NCI-H1105 (cell line): ENCODE measurements around the gene CLSTN2.

Experiments
- DNase-seq: peaks from one replicate; lab custom pipeline; 2025; lab: John Stamatoyannopoulos, UW

CLSTN2 gene

GRCh38 chr3:140546649-140547048 is 611.7 kb downstream of the CLSTN2 start:
- DNase-seq: no peak

DNA sequence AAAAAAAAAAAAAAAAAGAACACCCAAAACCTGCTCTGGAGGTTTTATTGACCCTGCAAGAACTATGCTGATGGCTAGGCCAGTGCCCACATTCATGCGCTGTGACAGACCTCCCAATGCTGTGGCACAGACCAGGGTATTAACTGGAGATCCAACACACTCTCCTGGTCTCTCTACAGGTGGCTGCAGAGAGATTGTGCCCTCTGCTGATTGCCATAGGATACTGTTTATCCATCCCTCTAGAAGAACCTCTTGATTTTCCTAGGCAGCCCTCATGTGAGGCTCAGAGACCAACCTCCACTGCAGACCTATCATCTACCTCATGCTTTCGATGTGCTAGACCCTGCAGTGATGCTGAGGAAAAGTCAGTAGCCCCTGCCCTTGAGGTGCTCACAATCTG is 617.4 kb downstream of the CLSTN2 start:
- DNase-seq: no peak

GRCh38 chr3:140552898-140553297 is 617.9 kb downstream of the CLSTN2 start:
- DNase-seq: no peak

GRCh38 chr3:140553591-140553990 is 618.6 kb downstream of the CLSTN2 start:
- no peak for DNase-seq

DNA sequence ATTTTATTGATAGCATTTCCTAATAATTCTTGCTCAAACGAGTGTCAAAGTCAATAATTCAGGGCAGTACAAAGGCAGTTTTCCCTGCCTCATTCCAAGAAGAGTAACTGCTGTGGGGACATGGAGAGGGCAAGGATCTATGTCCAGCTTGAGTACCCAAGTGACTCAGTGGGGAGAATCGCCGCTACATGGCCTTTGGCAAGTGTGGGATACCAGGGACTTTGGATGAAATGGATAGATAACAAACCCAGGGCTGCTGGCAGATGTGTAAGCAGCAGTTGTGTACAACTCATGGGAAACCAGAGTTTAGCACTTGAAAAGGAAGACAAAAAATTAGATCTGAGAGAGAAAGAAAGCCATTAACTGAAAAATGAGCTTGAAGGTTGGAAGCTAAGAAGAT is 620.7 kb downstream of the CLSTN2 start:
- DNase-seq: no peak

DNA sequence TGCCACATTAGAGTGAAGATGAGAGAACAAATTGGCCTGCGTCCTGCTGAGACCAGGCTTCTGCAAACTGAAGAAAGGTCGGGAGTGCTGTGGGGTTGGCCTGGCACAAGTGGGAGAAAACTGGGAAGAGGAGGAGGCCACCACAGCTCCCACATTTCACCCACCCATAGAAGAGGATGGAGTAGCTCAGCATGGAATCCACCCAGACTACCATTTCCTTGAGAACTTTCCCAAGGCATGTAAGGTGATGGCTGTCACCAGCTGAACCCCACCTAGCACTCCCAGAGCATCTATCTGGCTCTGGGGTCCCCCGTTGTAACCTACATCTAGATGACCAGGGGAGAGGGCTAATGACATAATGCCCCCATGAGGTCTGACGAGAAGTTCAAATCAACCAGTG is 622.5 kb downstream of the CLSTN2 start:
- DNase-seq: no peak

DNA sequence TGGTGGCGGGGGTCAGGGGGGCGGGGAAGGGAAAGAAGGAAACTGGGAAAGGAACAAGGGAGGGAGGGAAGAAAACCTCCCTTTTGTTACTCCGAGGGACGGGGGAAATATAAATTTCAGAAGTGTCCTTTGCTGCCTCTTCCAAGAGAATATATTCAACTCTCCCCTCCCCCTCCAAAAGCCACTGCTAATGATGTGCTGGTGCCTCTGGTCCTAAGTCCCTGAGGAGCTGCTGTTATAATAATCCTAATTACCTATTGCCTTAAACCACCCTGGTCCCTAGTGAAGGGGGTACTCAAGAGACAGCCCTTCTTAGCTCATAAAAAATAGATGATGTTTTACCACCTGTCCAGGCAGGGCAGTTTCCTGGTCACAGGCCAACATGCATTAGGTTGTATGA is 624.6 kb downstream of the CLSTN2 start:
- DNase-seq: peak; percentile 73

DNA sequence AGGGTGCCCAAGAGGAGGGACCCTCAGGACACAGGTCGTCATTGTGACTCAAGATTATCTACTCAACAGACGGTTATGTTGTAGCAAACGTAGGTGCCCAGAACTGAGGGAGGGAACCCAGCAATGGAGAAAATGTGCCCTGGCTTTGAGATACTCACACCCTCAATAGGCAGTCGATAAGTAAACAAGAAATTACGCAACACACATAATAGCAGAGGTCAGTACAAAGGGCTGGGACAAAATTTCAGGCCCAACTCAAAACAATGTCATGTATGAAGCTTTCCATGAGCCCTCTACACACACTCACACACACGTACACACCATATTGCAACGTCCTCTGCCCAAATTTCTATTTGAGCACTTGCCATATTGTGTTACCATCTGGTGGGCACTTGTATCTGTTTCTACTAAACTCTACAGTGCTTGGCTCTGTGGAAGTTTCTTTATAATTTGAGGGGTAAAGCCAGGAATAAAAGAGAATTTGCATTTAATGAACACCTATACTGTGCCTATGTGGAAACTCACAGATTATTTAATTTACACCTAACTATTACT is 628.3 kb downstream of the CLSTN2 start:
- no peak for DNase-seq

DNA sequence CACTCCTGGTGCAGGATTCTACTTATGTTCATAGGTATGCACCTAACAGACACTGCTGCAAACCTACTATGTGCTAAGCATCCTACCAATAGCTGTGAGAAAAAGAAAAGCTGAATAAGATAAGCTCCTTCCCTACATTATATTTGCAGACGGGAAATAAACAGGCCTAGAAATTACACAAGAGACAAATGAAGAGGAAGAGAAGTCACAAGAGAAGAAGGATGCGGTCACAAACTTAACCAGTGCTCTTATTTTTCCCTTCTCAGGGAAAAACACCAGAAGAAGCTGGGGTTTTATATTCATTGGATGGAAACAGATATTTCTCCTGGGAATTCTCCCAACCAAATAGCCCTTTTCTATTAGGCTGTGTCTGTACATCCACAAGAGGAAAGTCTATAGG is 633.1 kb downstream of the CLSTN2 start:
- no peak for DNase-seq

DNA sequence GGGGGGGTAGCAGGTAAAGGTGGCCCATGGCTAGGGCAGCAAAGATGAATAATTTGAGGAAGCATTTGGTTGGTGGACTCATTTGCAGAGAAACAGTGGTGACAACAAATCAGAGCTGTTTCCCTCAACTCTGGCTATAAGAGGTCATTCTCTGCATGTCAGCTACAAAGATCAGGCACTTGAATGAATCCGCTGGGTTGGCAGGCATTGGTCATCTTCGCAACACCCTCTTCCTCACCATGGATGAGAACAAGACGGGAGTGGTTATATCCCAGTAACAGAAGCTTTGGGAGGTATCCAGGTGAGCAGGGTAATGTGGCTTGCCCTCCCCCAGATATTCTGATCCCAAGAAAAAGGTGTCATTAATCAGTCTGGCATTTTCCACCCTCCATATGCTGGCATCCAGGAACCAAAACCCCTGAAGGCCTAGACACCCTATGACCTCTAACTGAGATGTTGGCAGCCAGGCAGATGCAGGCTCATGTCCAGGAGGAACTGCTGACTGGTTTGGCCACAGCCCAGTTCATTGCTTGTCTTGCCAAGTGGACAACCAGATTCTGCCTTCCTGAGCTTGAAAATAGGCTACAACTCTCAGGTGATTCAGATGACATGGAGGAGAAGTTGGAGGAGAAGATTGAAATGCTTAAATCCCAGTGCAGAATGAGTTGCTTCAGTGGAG is 634.0 kb downstream of the CLSTN2 start:
- no peak for DNase-seq

GRCh38 chr3:140570602-140571001 is 635.6 kb downstream of the CLSTN2 start:
- peak; percentile 26 for DNase-seq

DNA sequence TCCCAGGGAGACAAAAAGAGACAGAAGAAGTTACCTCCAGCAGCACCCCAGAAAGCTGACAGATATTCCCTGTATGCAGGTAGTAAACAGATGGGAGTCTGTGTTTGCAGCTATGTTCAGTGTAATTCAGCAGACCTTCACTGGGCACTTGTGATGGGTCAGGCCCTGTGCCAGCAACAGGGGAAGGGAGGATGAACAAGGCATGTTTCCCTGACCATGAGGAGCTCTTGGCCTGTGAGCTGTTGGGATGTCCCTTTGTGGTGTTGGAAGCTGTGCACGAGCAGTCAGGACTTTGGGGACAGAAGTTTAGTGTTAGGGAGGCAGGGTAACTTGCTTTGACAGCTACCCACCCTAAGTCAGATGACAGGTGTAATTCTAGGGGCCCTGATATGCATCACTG is 636.9 kb downstream of the CLSTN2 start:
- no peak for DNase-seq

GRCh38 chr3:140572334-140572733 is 637.3 kb downstream of the CLSTN2 start:
- DNase-seq: no peak

- DNase-seq: no peak
Measured at GRCh38 chr3:140573011-140573410, 638.0 kb downstream of the CLSTN2 start.

- DNase-seq: no peak
Measured at GRCh38 chr3:140574375-140574774, 639.4 kb downstream of the CLSTN2 start.

GRCh38 chr3:140576449-140576848 is 641.5 kb downstream of the CLSTN2 start:
- no peak for DNase-seq

- DNase-seq: no peak
Measured at GRCh38 chr3:140577911-140578310, 642.9 kb downstream of the CLSTN2 start.

DNA sequence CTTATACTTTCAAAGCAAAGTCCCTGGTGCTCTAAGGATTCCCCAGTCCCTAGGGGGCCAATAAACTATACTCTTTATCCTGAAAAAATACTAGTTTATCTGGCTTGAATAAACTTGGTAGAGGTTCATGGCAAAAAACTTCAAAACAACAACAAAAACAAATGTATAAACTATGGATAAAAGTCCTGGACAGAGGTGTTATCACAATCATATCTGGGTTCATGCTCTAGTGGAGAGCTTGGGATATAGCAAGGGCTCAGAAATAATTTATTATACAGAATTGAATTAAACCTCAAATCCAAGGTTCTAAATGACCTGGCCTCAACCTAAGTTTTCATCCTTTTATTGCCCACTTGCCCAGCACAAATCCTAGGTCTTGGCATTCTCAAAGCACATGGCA is 644.3 kb downstream of the CLSTN2 start:
- no peak for DNase-seq

- DNase-seq: no peak
Measured at GRCh38 chr3:140580746-140581145, 645.8 kb downstream of the CLSTN2 start.

DNA sequence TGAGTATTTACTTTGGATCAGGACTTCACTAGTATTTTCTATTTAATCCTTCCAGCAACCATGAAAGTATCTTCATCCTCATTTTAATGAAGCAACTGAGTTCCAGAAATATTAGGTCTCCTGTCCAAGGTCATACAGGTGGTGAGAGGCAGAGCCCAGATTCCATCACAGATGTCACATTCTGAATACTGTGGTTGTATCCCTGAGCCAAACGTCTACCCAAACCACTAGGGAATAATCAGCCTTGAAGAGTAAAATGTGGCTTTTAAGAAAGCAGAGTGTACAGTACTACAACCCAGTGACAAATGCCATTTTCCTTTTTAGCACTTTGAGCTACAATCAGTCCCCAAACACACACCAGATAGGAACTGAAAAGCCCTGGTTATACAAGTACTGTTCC is 649.6 kb downstream of the CLSTN2 start:
- no peak for DNase-seq

GRCh38 chr3:140585828-140586227 is 650.8 kb downstream of the CLSTN2 start:
- no peak for DNase-seq

DNA sequence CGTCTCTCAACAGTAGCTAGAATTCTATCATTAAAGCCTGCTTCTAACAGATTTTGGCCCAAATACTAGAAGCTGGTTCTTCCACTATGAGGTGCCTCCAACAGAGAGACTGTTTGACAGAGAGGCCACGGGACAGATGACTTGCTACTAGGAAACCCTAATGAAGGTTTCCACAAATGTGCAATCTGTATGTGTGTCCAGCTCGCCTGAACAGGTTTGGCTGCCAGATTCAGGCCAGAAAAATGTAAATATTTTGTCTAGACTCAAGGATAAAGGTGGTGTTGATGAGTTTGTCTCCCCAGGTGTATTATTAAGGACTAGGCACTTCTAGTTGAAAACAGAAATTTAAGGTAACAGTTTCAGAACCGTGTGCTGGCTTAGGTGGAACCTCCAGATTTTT is 651.3 kb downstream of the CLSTN2 start:
- DNase-seq: no peak

DNA sequence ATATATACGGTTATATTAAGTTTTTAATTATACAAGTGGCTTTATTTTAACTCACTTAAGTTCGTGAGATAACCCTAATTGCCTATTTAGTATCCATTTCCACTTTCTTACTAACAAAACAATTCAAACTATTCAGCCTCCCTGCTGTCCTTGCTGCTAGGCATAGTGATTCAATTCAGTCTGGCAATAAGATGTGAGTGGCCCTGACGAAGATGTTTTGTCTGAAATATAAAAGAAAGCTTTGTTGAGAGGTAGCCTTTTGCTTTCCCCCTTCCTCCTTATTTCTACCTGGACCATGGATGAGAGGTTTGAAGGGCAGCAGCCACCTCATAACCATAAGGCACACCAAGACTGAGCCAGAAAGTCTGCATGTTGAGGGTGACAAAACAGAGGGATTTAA is 653.6 kb downstream of the CLSTN2 start:
- DNase-seq: no peak

DNA sequence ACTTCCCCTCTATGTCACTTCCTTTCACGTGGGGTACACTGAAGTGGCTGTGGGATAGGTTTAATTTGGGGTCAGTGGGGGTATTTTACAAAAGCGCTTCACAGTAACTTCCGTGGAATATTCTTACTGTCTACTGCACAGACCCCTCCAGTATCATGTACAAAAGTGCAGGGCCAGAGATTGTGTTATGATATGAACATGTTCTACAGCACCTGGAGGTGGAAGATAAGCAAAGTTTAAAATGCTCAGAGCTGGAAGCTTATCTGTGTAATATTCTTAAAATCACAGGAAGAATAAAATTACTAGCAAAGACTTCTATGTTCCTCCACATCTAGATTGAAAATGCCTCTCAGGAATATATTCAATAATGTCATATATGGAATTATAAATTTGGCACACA is 658.8 kb downstream of the CLSTN2 start:
- no peak for DNase-seq
